ENCODE measurements around the gene SPON2. TPM values are rescaled to one million over a fixed set of nuclear protein-coding genes. Genes with fewer than 3 reads are reported as not detected.
A peak's percentile ranks its signal among the peaks of the same experiment; 100 is the strongest.
"Not testable (repeated sequence)": the region's sequence is repeated elsewhere in the genome, so short reads cannot be mapped to it uniquely, and the experiment has no call there.

The SPON2 gene
- total and polyA plus RNA-seq, 3 donors from 2014 or later = 5.6 to 21.4 (median 7.1) TPM

- Histone ChIP-seq H3K36me3 (ENCODE audit: low read depth, missing control alignments) (no peaks in the 10 kb centered on the region), H3K4me3 (no peak overlapping the region), H3K9me3 (no peaks in the 10 kb centered on the region), H3K4me1 (no peaks in the 10 kb centered on the region), H3K27me3 (no peaks in the 10 kb centered on the region), H3K27ac (no peak overlapping the region)
- 36 to 52% methylated on average over 13 of the region's 13 CpGs for WGBS, 2 donors
- intact Hi-C loops (cut with DNase I; ENCODE audit: low total_unique reads) = no loop called here
- peak; percentile 70 for DNase-seq
- no peak for TF ChIP-seq POLR2A (IDR thresholded peaks at IDR 0.05)
- TF ChIP-seq, protein P1, sequence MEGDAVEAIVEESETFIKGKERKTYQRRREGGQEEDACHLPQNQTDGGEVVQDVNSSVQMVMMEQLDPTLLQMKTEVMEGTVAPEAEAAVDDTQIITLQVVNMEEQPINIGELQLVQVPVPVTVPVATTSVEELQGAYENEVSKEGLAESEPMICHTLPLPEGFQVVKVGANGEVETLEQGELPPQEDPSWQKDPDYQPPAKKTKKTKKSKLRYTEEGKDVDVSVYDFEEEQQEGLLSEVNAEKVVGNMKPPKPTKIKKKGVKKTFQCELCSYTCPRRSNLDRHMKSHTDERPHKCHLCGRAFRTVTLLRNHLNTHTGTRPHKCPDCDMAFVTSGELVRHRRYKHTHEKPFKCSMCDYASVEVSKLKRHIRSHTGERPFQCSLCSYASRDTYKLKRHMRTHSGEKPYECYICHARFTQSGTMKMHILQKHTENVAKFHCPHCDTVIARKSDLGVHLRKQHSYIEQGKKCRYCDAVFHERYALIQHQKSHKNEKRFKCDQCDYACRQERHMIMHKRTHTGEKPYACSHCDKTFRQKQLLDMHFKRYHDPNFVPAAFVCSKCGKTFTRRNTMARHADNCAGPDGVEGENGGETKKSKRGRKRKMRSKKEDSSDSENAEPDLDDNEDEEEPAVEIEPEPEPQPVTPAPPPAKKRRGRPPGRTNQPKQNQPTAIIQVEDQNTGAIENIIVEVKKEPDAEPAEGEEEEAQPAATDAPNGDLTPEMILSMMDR (IDR thresholded peaks at IDR 0.05) = peak; percentile 93 to 98 (median 94)
Observed at GRCh38 chr4:1130316-1131186, 41.8 kb downstream of the SPON2 start.

DNA sequence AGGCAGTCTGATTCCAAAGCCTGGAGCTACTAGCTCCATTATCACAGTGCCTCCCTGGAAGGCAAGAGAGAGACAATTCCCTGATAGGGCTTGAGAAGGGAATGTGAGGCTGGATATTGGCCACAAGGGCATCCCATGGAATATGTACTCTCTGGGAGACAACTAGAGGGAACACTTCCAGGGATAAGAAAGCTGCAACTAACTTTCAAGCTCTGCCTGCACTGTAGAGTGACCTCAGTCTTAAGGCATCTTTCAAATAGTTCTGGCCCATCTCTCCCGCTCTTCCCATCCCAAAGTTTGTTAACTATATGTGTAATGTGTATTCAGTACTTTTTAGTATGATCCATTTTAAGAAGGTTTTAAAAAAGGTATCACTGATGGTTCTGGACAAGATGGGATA, 45.9 kb downstream of the SPON2 start:
- Histone ChIP-seq H3K27me3 (no peaks in the 10 kb centered on the region), H3K27ac (no peak overlapping the region), H3K4me1 (no peaks in the 10 kb centered on the region), H3K4me3 (no peak overlapping the region), H3K36me3 (ENCODE audit: low read depth, missing control alignments) (no peaks in the 10 kb centered on the region), H3K9me3 (no peaks in the 10 kb centered on the region)
- DNase-seq = no peak
- intact Hi-C loops (cut with DNase I; ENCODE audit: low total_unique reads) = no loop called here
- TF ChIP-seq, protein P1 (IDR thresholded peaks at IDR 0.05) = no peak
- no peak for TF ChIP-seq POLR2A (IDR thresholded peaks at IDR 0.05)
- WGBS, 2 donors = 65 to 68% methylated on average over 1 of the region's 1 CpG

- H3K4me1 ChIP-seq; H3K9me3 ChIP-seq; H3K4me3 ChIP-seq; intact Hi-C loops (cut with DNase I; ENCODE audit: low total_unique reads); H3K27ac ChIP-seq; H3K36me3 ChIP-seq (ENCODE audit: low read depth, missing control alignments); DNase-seq; H3K27me3 ChIP-seq: not testable (repeated sequence)
- WGBS, 2 donors = 94 to 96% methylated on average over 4 of the region's 4 CpGs
Observed at GRCh38 chr4:1125466-1125865, 46.9 kb downstream of the SPON2 start.

DNA sequence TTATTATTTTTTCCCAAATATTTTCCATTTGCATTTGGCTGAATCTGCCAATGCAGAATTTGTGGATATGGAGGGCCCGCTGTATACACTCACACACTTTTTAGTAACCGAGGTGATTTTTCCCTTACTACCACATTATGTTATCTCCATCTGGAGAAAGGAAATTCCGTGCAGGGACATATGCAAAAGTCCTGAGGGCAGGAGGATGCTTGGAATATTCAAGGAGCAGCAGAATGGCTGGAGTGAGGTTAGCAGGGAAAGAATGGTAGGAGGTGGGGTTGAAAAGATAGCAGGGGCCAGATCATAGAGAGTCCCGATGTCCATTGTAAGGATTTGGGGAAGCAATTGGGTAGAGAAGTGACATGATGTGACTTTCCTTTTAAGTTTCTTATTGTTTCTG, 47.6 kb downstream of the SPON2 start:
- H3K4me1 ChIP-seq = no peaks in the 10 kb centered on the region
- H3K36me3 ChIP-seq (ENCODE audit: low read depth, missing control alignments) = no peaks in the 10 kb centered on the region
- WGBS, 2 donors = 87% methylated on average over 4 of the region's 4 CpGs
- intact Hi-C loops (cut with DNase I; ENCODE audit: low total_unique reads) = no loop called here
- H3K27me3 ChIP-seq = no peaks in the 10 kb centered on the region
- no peak overlapping the region for H3K27ac ChIP-seq
- TF ChIP-seq POLR2A (IDR thresholded peaks at IDR 0.05) = no peak
- TF ChIP-seq, protein P1 (IDR thresholded peaks at IDR 0.05) = no peak
- H3K9me3 ChIP-seq = no peaks in the 10 kb centered on the region
- no peak overlapping the region for H3K4me3 ChIP-seq
- DNase-seq = no peak

GRCh38 chr4:1122505-1122904, 49.9 kb downstream of the SPON2 start:
- no peaks in the 10 kb centered on the region for H3K27me3 ChIP-seq
- DNase-seq = no peak
- no peak for TF ChIP-seq POLR2A (IDR thresholded peaks at IDR 0.05)
- TF ChIP-seq, protein P1 (IDR thresholded peaks at IDR 0.05) = no peak
- H3K36me3 ChIP-seq (ENCODE audit: low read depth, missing control alignments) = no peaks in the 10 kb centered on the region
- H3K4me1 ChIP-seq = no peaks in the 10 kb centered on the region
- H3K9me3 ChIP-seq = no peaks in the 10 kb centered on the region
- intact Hi-C loops (cut with DNase I; ENCODE audit: low total_unique reads) = no loop called here
- H3K4me3 ChIP-seq = no peak overlapping the region
- H3K27ac ChIP-seq = no peak overlapping the region
- WGBS, 2 donors = 85 to 97% methylated on average over 3 of the region's 3 CpGs

Small RNAs within 50 kb of the gene (small RNA-seq; reads per million reads assigned to genes)
- 0 reads per million in 2 donors for gene RF00554

Other genes starting within 250 kb of the SPON2 start
- 100 to 1,000 TPM; 226 to 229 TPM for gene GAK, start 240.3 kb downstream of the SPON2 start, total RNA-seq
- 130 TPM for gene GAK, start 240.3 kb downstream of the SPON2 start, polyA plus RNA-seq (ENCODE audit: insufficient read depth, low read depth, low replicate concordance)
- 10 to 100 TPM; 69.2 to 88.2 TPM for gene TMEM175, start 240.1 kb downstream of the SPON2 start, total RNA-seq
- 50.5 TPM for gene TMEM175, start 240.1 kb downstream of the SPON2 start, polyA plus RNA-seq (ENCODE audit: insufficient read depth, low read depth, low replicate concordance)
- gene DGKQ, start 199.0 kb downstream of the SPON2 start, total RNA-seq = 10 to 100 TPM; 20.7 to 22.7 TPM
- gene DGKQ, start 199.0 kb downstream of the SPON2 start, polyA plus RNA-seq (ENCODE audit: insufficient read depth, low read depth, low replicate concordance) = 10.8 TPM
- 10 to 100 TPM; 35.7 to 39.4 TPM for gene IDUA, start 185.5 kb downstream of the SPON2 start, total RNA-seq
- 8.9 TPM for gene IDUA, start 185.5 kb downstream of the SPON2 start, polyA plus RNA-seq (ENCODE audit: insufficient read depth, low read depth, low replicate concordance)
- 1 to 10 TPM in 1 of 2 donors, under 1 TPM in 1; 0.99 to 2.0 TPM for gene SLC26A1, start 179.2 kb downstream of the SPON2 start, total RNA-seq
- gene SLC26A1, start 179.2 kb downstream of the SPON2 start, polyA plus RNA-seq (ENCODE audit: insufficient read depth, low read depth, low replicate concordance) = 0.51 TPM
- gene FGFRL1, start 161.0 kb downstream of the SPON2 start, total RNA-seq = 10 to 100 TPM; 13.7 to 25.6 TPM
- gene FGFRL1, start 161.0 kb downstream of the SPON2 start, polyA plus RNA-seq (ENCODE audit: insufficient read depth, low read depth, low replicate concordance) = 14.4 TPM
- 10 to 100 TPM; 33.6 to 40.3 TPM for gene RNF212, start 59.0 kb downstream of the SPON2 start, total RNA-seq
- 21.0 TPM for gene RNF212, start 59.0 kb downstream of the SPON2 start, polyA plus RNA-seq (ENCODE audit: insufficient read depth, low read depth, low replicate concordance)
- 100 to 1,000 TPM; 240 to 245 TPM for gene CTBP1, start 76.5 kb upstream of the SPON2 start, total RNA-seq
- gene CTBP1, start 76.5 kb upstream of the SPON2 start, polyA plus RNA-seq (ENCODE audit: insufficient read depth, low read depth, low replicate concordance) = 72.6 TPM
- 100 to 1,000 TPM in 1 of 2 donors, 10 to 100 TPM in 1; 94.2 to 129 TPM for gene MAEA, start 117.3 kb upstream of the SPON2 start, total RNA-seq
- 71.2 TPM for gene MAEA, start 117.3 kb upstream of the SPON2 start, polyA plus RNA-seq (ENCODE audit: insufficient read depth, low read depth, low replicate concordance)
- gene UVSSA, start 174.6 kb upstream of the SPON2 start, total RNA-seq = 10 to 100 TPM; 71.5 to 94.6 TPM
- 35.8 TPM for gene UVSSA, start 174.6 kb upstream of the SPON2 start, polyA plus RNA-seq (ENCODE audit: insufficient read depth, low read depth, low replicate concordance)
- gene NKX1-1, start 233.9 kb upstream of the SPON2 start, total RNA-seq = 1 to 10 TPM in 1 of 2 donors, under 1 TPM in 1; 0.47 to 1.5 TPM
- gene NKX1-1, start 233.9 kb upstream of the SPON2 start, polyA plus RNA-seq (ENCODE audit: insufficient read depth, low read depth, low replicate concordance) = 0.70 TPM

All from testis (tissue), 3 donors.